Kidney (tissue), 14 donors: ENCODE data around the gene THTPA. TPM values are rescaled to one million over a fixed set of nuclear protein-coding genes. Genes with fewer than 3 reads are reported as not detected.

Source experiments
- DNase-seq, 5 donors: peaks; one replicate each; pipeline ENCODE4 v3.0.0-alpha.2; 2013 to 2020
- FAIRE-seq: peaks from 2 replicates; lab custom pipeline; 2012; peaks lifted over from hg19 to GRCh38; lab: Jason Lieb, UNC
- H3K27ac ChIP-seq, 2 donors: one replicate each; pipeline ENCODE4 v1.7.0; 2013; ENCODE audit warnings: low read depth in 2 of 2, low read length in 2 of 2, inconsistent platforms in 1 of 2
- H3K27me3 ChIP-seq: one replicate; pipeline ENCODE4 v1.7.1; 2013; ENCODE audit warnings: low read length, inconsistent platforms; ENCODE audit not compliant: control insufficient read depth, insufficient read depth
- H3K36me3 ChIP-seq, 3 donors: one replicate each; pipeline versions ENCODE4 v1.7.0 to v1.7.1; 2013; ENCODE audit warnings: low read length in 3 of 3, control low read depth in 1 of 3, inconsistent platforms in 1 of 3; ENCODE audit not compliant: insufficient read depth in 3 of 3, control insufficient read depth in 2 of 3
- H3K4me1 ChIP-seq, 3 donors: one replicate each; pipeline versions ENCODE4 v1.7.0 to v1.7.1; 2013; ENCODE audit warnings: low read length in 3 of 3, inconsistent platforms in 1 of 3, low read depth in 1 of 3; ENCODE audit not compliant: control insufficient read depth in 2 of 3, insufficient read depth in 2 of 3
- H3K4me3 ChIP-seq, 3 donors: one replicate each; pipeline versions ENCODE4 v1.7.0 to v1.8.1; 2013; ENCODE audit warnings: low read length in 3 of 3, control low read depth in 1 of 3, inconsistent platforms in 1 of 3
- H3K9ac ChIP-seq, 3 donors: one replicate each; pipeline versions ENCODE4 v1.7.0 to v1.7.1; 2013; ENCODE audit warnings: low read length in 3 of 3, control low read depth in 1 of 3, inconsistent platforms in 1 of 3
- H3K9me3 ChIP-seq, 3 donors: one replicate each; pipeline versions ENCODE4 v1.7.0 to v1.7.1; 2013; ENCODE audit warnings: low read length in 3 of 3, control low read depth in 1 of 3, inconsistent platforms in 1 of 3; ENCODE audit not compliant: control insufficient read depth in 2 of 3, insufficient read depth in 1 of 3
- intact Hi-C: fragments of 100-400 bp; cut with DNase I; formaldehyde crosslinking; loops from one replicate; pipeline ENCODE4 v1.11.1; 2022
- polyA plus RNA-seq: library from polyadenylated mRNA; stranded (reverse); fragments of 350-450 nt; fragmentation: Illumina TruSeq; extraction: RNeasy Lipid Tissue Mini Kit (QIAGEN cat#74804); gene quantifications from one replicate; pipeline ENCODE4 v1.2.3, GENCODE V29; 2014; ENCODE audit warnings: low read depth, low replicate concordance; ENCODE audit not compliant: insufficient read depth
- total RNA-seq: library from RNA; stranded (reverse); fragmentation: NEBNext Ultra II Directional; extraction: Animal tissue kit (Norgen Biotek cat#: 25700); gene quantifications from one replicate; pipeline ENCODE4 v1.2.1, GENCODE V29; 2021
- TF ChIP-seq, protein P1 (sequence below): IDR thresholded peaks from 3 replicates; pipeline ENCODE4 v1.5.1; 2012; ENCODE audit warnings: mild to moderate bottlenecking, moderate library complexity, borderline replicate concordance; ENCODE audit not compliant: insufficient read depth; ENCODE audit errors: extremely low read depth
- donor health status: control.
- donor health status: control.
- donor health status: control.
- donor health status: control.
- donor health status: control.
- donor health status: DM: yes; HTN: yes; CAD: no.
- donor health status: Normal renal cell carcinoma (clear cell type).

Gene THTPA
- total and polyA plus RNA-seq, 2 donors from 2014 or later: 24.4 to 38.4 TPM

DNA sequence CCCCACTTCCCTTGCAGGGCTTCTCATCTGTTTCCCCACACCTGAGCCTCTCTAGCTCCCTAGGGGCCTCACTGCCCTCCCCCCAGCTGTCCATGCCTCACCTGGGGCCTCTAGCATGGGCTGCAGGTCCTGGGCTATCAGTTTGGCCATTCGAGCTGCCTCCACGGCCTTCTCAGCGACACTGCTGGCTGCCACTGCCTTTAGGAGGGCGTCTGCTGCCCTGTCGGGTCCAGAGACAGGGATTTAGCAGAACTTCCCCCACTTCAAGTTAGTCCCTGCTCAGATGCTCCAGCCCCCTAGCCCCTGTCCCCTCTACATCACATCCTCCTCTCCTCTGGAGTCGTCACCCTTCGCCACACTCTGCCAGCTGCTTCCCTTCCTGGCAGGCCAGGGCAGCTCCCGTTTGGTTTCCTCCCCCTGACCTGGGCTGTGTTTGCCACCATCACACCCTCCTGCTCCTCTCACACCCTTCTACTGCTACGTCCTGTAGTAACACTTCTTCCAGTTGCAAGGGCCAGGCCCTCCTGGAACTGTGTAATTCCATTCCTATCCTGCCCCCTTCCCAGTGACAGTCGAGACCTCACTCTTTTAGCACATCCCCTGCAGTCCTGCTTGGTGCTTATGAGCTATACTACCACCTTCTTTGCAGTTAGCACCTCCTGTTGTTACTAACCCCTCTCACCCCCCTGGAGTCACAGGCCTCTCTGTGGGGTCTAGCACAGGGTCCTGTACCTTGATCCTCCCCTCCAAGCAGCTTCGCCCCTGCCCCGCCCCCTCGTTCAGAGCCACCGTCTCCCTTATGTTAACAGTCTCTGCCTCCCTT lies 15.8 kb downstream of the THTPA start:
- Histone ChIP-seq H3K9me3 (no peaks in the 10 kb centered on the region), H3K4me3 (no peak overlapping the region), H3K4me1 (peaks cover 0 to 15% (median 2%) of the 10 kb centered on the region in 3 donors), H3K27me3 (peaks cover 9% of the 10 kb centered on the region), H3K27ac (peak overlapping the region in 1 of 2 donors; percentile 72), H3K36me3 (no peaks in the 10 kb centered on the region), H3K9ac (no peak overlapping the region)
- TF ChIP-seq, protein P1, sequence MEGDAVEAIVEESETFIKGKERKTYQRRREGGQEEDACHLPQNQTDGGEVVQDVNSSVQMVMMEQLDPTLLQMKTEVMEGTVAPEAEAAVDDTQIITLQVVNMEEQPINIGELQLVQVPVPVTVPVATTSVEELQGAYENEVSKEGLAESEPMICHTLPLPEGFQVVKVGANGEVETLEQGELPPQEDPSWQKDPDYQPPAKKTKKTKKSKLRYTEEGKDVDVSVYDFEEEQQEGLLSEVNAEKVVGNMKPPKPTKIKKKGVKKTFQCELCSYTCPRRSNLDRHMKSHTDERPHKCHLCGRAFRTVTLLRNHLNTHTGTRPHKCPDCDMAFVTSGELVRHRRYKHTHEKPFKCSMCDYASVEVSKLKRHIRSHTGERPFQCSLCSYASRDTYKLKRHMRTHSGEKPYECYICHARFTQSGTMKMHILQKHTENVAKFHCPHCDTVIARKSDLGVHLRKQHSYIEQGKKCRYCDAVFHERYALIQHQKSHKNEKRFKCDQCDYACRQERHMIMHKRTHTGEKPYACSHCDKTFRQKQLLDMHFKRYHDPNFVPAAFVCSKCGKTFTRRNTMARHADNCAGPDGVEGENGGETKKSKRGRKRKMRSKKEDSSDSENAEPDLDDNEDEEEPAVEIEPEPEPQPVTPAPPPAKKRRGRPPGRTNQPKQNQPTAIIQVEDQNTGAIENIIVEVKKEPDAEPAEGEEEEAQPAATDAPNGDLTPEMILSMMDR: no peak
- intact Hi-C loops: no loop called here
- FAIRE-seq (no peak), DNase-seq (peak in 4 of 5 donors; percentile 48 to 60 (median 54))

DNA sequence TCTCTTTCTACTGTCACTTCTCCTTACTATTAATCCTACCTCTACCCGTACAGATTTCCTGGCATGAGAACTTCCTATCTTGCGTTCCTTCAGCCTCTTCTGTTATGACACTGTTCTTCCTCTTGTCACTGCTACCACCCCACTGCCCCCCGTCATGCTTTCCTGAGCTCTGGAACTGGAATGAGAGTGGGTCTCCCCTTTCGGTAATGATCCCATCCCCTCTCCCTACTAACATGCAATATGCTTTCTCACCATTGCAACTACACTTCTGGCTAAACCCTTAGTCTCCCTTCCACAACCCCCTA lies 16.4 kb downstream of the THTPA start:
- H3K27ac ChIP-seq: peak overlapping the region in 1 of 2 donors; percentile 72
- FAIRE-seq (no peak), DNase-seq (no peak)
- H3K4me3 ChIP-seq: peak overlapping the region in 1 of 3 donors; percentile 29
- H3K27me3 ChIP-seq: peaks cover 9% of the 10 kb centered on the region
- H3K36me3 ChIP-seq: no peaks in the 10 kb centered on the region
- H3K4me1 ChIP-seq: peaks cover 0 to 15% (median 2%) of the 10 kb centered on the region in 3 donors
- intact Hi-C loops: no loop called here
- H3K9ac ChIP-seq: no peak overlapping the region
- TF ChIP-seq, protein P1: no peak
- no peaks in the 10 kb centered on the region for H3K9me3 ChIP-seq

GRCh38 chr14:23572836-23573235 lies 16.8 kb downstream of the THTPA start:
- Histone ChIP-seq H3K4me1 (peaks cover 0 to 15% (median 2%) of the 10 kb centered on the region in 3 donors), H3K9me3 (no peaks in the 10 kb centered on the region), H3K36me3 (no peaks in the 10 kb centered on the region), H3K27me3 (peaks cover 9% of the 10 kb centered on the region), H3K27ac (peak overlapping the region in 1 of 2 donors; percentile 72), H3K9ac (no peak overlapping the region), H3K4me3 (peak overlapping the region in 1 of 3 donors; percentile 29)
- no peak for FAIRE-seq
- TF ChIP-seq, protein P1: no peak
- no peak for DNase-seq
- intact Hi-C loops: no loop called here
